ENCODE measurements around the gene SLC7A8.

DNA sequence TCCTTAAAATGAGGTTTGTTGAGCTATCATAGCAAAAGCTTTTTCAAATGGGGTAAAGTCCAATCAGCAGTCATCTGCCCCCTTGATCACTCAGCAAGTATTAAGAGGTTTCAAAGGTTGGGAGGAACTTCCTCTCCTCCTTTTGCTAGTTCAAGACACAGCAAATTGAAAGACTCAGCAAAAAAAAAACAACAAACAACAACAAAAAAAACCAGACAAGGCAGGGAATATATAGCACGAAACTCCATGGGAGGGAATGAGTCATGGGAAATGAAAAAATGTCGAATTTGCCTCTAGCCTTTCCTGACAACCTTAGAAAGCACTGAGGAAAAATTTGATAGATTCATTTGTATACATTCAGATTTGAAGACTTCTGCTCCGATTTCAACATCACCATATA is 1.6 kb upstream of the SLC7A8 start:
- TF ChIP-seq CTCF (optimal IDR thresholded peaks at IDR 0.05 in 1 of 3, IDR thresholded peaks at IDR 0.05 in 1 of 3, conservative IDR thresholded peaks at IDR 0.05 in 1 of 3; ENCODE audit: extremely low read depth in 1 of 3, insufficient read depth in 2 of 3, low read length in 3 of 3) (no peak), EZH2 (IDR thresholded peaks at IDR 0.05; ENCODE audit: low read length) (no peak)

Data from keratinocyte (primary cell).